Activated CD4-positive, alpha-beta T cell treated with anti-CD3 and anti-CD28 coated beads, Interleukin-2, Interleukin-4, amounts not matched to agents 100 ng/mL and 50 ng/mL, durations not matched to agents 16 hours and 8 hours (primary cell): ENCODE results near the gene GLDC.

Experiments
- DNase-seq: peaks from one replicate; pipeline ENCODE4 v3.0.0-alpha.2; 2020; ENCODE audit warnings: low spot score

The GLDC gene

GRCh38 chr9:6620353-6620752 is 25.2 kb downstream of the GLDC start:
- no peak for DNase-seq

GRCh38 chr9:6619909-6620308 is 25.6 kb downstream of the GLDC start:
- no peak for DNase-seq

DNA sequence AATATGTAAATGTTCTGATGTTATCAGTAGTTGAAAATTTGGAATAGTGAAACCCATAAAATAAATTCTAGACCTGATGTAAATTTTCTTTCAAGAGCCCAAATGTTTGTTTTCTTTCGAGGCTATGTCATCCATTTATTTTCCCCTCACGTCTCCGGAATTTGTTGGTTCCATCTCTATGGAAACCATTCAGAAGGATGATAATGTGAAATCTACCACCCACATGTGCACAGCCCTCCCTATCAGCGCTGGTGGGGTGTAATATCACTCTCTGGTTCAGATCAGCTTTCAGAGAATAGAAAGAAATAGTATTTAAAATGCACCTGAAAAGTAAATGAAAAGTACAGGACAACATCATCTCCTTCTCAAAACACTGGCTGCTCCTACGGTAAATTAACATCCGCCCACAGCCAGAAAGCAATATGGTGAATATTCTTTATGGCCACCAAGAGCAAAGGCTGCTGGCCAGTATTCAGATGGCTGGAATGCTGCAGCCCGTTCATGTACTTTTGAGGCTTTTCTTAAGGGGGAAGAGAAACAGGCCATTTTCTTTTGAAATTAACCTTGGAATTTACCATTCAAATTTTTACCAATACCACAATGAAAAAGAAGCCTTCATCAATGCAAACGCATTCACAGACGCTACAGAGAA is 28.5 kb downstream of the GLDC start:
- DNase-seq, result no peak

DNA sequence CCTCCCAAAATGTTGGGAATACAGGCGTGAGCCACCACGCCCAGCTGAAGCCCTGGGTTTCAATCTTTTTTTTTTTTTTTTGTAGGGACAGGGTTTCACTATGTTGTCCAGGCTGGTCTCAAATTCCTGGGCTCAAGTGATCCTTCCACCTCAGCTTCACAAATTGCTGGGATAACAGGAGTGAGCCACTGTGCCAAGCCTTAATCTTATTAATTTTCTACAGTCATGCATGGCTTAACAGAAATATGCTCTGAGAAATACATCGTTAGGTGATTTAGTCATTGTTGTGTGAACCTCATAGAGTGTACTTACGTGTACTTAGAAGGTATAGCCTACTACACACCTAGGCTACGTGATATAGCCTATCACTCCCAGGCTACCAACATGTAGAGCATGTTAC is 31.0 kb downstream of the GLDC start:
- DNase-seq, result no peak

GRCh38 chr9:6611865-6612264 is 33.7 kb downstream of the GLDC start:
- DNase-seq, result no peak

DNA sequence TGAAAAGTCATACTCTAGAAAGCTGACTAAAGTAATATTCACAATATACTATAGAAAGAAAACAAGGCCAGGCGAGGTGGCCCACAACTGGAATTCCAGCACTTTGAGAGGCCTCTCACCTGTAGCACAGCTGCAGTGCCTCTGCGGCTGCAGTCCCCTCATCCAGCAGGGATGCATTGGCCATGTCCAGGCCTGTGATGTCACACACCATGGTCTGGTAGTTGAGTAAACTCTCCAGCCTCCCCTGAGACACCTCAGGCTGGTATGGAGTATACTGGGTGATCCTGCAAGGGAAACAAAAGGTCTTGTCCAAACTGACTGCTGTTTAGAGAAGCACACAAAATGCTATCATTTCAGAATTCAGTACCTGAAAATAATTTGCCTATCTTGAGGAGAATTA is 35.5 kb downstream of the GLDC start:
- no peak for DNase-seq

DNA sequence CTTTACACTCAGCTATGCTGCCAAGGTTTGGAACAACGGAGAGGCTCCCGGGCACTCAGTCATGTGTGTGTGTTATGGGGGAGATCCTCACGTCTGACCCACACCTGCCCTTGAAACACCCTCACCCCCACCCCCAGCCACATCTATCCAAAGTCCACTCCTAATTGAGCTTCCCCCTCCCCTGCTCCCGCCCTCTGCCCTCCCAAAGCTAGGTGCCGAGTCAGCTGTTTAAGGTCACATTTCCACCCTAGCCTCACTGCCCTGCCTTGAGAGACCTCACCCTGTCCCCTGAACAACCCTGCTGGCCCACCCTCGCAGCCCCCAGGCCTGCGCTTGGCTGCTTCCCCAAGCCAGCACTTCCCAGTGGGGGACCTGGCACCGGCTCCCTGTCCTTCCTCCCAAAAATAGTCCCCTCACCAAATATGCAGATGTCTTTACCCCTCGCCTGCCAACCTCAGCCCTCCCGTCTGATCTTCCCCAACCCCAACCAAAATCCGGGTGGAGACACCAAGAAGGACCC is 36.0 kb downstream of the GLDC start:
- no peak for DNase-seq

- peak; percentile 15 for DNase-seq
These were observed 40.3 kb downstream of the GLDC start for GRCh38 chr9:6605202-6605601.

GRCh38 chr9:6600426-6600825 is 45.1 kb downstream of the GLDC start:
- DNase-seq, result no peak

DNA sequence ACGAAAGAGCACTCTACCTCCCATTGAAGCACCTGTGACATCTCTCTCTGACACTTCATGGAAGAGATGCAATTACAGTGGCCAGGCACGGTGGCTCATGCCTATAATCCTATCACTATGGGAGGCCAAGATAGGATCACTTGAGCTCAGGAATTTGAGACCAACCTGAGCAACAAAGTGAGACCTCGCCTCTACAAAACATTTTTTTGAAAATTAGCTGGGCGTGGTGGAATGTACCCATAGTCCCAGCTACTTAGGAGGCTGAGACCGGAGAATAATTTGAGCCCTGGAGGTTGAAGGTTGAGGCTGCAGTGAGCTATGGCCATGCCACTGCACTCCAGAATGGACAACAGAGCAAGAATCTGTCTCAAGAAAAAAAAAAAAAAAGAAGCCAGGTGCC is 45.5 kb downstream of the GLDC start:
- no peak for DNase-seq

GRCh38 chr9:6598249-6598725 is 47.2 kb downstream of the GLDC start:
- peak; percentile 87 for DNase-seq

- no peak for DNase-seq
These were observed 52.7 kb downstream of the GLDC start for GRCh38 chr9:6592791-6593190.

GRCh38 chr9:6592231-6592630 is 53.3 kb downstream of the GLDC start:
- DNase-seq, result no peak

DNA sequence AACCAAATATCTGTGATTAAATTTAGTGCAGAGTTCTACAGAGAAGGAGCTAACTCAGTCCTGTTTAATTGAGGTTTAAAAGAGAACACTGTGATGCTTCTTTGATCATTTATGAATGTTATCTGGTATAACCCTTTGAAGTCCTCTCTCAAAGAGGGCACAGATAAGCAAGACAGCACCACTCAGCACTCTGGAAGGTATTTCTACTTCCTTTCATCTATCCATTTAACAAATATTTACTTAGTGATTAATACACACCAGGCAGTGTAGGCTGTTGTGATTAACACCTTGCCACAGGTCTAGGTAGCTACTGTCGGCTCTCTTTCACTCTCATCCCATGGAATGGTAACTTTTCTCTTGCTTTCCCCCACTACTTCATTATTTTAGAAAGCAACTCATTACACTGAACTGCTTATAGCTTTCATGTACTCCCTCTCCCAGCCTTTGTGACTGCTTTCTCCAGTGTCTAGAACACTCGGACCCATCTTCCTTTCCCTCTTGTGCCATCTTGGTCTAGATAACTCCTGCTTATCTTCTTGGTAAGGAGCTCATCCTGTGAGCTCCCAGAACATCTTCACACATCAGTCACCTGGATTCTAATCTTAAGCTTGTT is 54.7 kb downstream of the GLDC start:
- DNase-seq, result no peak

- no peak for DNase-seq
These were observed 55.2 kb downstream of the GLDC start for GRCh38 chr9:6590334-6590733.

GRCh38 chr9:6584881-6585597 is 60.5 kb downstream of the GLDC start:
- peak; percentile 48 for DNase-seq

DNA sequence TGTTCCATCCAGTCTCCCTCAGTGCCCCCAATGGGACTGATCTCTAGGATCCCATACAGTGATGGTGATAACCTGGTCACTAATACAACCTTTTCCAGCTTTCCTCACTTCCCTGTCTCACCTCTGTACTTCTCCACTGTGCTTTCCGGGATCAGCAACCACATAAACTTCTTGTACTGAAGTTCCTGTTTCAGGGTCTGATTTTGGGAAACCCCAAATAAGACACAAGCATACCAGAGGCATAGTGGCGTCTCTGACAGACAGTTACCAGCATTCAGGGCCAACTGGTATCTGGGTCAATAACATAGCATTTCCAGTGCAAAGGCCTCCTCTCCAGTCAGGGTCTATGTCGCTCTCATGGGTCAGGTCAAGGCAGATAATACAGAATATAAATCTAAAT is 64.3 kb downstream of the GLDC start:
- no peak for DNase-seq

DNA sequence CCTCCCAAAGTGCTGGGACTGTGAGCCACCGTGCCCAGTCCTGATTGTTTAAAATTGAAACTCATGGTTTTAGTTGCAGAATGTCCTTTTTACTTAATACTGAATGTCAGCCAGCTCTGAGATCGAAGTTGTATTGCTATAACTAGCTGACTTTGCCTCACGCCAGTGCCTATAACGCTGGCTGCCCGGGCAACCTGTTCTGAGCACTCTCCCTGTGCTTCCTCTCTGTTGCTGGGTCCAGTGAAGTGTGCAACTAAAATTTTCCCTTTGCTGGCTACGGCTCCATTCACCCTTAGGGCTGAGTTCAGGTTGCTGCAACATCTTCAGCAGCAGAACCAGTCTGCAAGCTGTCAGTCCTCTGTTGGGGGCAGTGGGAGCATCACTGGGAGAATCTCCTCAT is 65.9 kb downstream of the GLDC start:
- no peak for DNase-seq

DNA sequence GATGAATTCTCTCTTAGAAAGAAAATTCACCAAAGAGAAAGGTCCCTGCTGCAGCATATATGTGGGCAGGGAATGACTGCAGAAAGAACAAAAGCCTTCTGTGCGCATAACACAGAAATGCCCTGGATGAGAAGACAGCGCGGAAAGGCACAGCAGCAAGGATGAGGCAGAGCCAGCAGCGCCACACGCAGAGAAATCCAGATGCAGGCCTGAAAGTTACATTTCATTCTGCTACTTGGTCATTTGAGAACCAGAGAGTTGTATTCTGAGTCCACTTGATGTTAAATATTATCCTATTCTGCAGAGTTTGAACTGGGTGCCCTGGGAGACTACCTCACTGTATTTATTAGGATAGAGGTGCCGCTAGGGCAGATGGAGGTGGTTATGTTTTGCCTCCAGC is 68.5 kb downstream of the GLDC start:
- no peak for DNase-seq

DNA sequence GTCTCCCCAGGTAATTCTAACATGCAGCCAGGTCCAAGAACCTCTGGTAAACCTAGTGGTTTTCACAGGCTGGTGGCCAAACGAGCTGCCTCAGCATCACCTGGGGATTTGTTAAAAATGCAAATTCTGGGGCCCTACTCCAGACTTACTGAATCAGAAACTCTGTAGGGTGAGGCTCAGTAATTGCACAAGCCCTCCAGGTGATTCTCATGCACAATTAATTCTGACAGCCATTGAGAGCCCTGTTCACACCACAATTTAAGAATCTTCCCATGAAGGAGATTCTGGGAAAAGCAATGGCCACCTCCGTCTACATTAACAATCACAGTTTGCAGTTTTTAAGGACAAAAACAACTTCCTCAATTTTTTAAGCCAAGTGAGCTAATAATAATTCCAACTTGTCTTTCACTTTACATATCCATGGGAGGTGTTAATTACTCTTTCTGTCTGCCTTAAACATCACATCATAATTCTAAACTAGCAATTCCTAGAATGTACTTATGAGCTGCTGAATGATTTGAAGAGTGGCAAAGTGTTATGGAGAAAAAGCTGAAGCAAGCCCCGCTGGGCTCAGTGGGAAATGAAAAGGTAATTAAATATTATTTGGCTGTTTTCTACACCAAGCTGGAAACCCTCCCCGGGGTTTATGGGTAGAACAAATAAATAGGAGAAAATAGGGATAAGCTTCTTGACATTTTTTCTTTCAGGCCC is 70.0 kb downstream of the GLDC start:
- DNase-seq, result no peak

DNA sequence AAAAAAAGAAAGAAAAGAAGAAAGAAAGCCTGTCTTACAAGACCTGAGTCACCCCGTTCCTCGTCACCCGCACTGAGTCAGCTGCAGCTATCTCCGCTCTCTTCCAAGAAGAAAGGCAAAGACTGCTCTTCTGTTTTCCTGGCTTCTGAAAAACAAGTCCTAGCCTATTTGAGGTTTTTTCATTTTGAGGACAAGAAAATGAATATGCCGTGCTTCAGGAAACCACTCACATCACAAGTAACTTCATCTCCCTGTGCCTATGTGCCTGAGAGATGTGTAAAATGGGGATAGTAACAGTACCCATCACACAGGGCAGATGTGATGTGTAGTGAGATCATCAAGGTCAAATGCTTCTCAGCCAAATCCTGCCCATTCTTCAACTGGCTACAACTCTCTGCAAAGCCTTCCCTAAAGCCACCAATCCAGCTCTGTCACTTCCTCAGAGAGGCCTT is 78.4 kb downstream of the GLDC start:
- peak; percentile 66 for DNase-seq

DNA sequence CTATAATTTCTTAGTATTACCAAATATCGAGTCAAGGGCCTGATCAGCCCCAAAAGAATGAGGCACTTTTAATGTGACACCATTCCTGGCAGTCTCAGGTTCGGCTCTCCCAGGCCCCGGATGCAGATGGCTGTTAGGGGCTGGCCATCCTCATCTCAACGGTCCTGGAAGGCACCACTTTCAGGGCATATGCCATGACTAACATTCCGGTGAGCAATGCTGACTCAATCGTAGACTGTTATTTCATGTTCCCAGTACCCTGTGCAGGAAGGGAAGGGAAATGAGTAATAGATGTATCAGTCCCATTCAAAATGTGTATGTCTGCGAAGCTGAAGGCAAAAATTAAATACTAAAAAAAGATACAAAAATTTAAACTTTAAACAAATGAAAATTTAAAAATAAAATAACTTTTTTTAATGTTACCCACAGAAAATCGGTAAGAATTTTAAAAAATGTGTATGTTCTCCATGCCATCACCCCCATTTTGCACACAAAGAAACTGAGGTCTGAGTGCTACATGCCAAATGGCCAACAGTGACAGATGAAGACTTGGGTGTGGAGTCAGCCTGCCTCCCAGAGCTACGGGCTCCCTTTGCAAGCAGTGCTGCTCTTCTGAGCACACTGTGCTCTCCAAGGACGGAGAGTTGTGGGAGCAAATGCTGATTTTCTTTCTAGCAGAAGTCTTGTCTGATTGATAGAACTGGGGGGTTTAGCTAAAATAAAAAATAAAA is 79.0 kb downstream of the GLDC start:
- peak; percentile 88 for DNase-seq
